Measurements from ENCODE around the gene HASPIN. TPM values are rescaled to one million over a fixed set of nuclear protein-coding genes. Genes with fewer than 3 reads are reported as not detected.

Gene HASPIN
- total RNA-seq, 2 donors from 2014 or later: 14.7 to 24.6 TPM

- no peak overlapping the region for H3K9ac ChIP-seq (ENCODE audit: extremely low read depth, low read length, poor library complexity, severe bottlenecking)
- peaks cover 37% of the 10 kb centered on the region for H3K27me3 ChIP-seq (ENCODE audit: control insufficient read depth, insufficient read depth, low read length, poor library complexity, severe bottlenecking)
- 94 to 96% methylated on average over 5 to 9 of the region's 9 CpGs for WGBS, 2 experiments (ENCODE audit: insufficient coverage in 1 of 2, insufficient read length in 1 of 2)
- Mint-ChIP-seq H3K27ac (no peak overlapping the region), H3K36me3 (ENCODE audit: low read depth) (no peaks in the 10 kb centered on the region), H3K4me3 (no peak overlapping the region), H3K4me1 (no peaks in the 10 kb centered on the region), H3K27me3 (ENCODE audit: insufficient read depth) (peaks cover 40% of the 10 kb centered on the region), H3K9me3 (peaks cover 3% of the 10 kb centered on the region)
- DNase-seq: peak; percentile 80
- H3K4me1 ChIP-seq (ENCODE audit: control insufficient read depth, insufficient read depth, low read length): no peaks in the 10 kb centered on the region
- peak; percentile 16 for TF ChIP-seq CTCF (conservative IDR thresholded peaks at IDR 0.05)
- no peak overlapping the region for H3K27ac ChIP-seq (ENCODE audit: low read depth, low read length)
- no peaks in the 10 kb centered on the region for H3K9me3 ChIP-seq (ENCODE audit: control insufficient read depth, low read length)
- no peak overlapping the region for H3K4me3 ChIP-seq (ENCODE audit: low read length)
- H3K36me3 ChIP-seq (ENCODE audit: control insufficient read depth, insufficient read depth, low read length): no peaks in the 10 kb centered on the region
These were observed 31.4 kb upstream of the HASPIN start for GRCh38 chr17:3692346-3692745.

DNA sequence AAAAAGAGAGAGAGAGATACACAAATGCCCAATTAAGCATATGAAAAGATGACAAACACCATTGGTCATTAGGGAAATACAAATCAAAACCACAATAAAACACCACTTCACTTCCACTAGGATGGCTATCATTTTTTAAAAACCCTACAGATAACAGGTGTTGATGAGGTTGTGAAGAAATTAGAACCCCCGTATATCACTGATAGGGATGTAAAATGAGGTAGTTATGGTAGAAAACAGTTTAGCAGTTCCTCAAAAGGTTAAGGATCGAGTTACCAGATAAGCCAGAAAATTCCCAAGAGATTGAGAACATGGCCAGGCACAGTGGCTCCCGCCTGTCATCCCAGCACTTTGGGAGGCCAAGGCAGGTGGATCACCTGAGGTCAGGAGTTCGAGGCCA, 30.6 kb upstream of the HASPIN start:
- no peak for TF ChIP-seq CTCF (conservative IDR thresholded peaks at IDR 0.05)
- H3K36me3 Mint-ChIP-seq (ENCODE audit: low read depth): no peaks in the 10 kb centered on the region
- H3K4me3 Mint-ChIP-seq: no peak overlapping the region
- H3K36me3 ChIP-seq (ENCODE audit: control insufficient read depth, insufficient read depth, low read length): no peaks in the 10 kb centered on the region
- H3K9me3 ChIP-seq (ENCODE audit: control insufficient read depth, low read length): peaks cover 4% of the 10 kb centered on the region
- no peak overlapping the region for H3K27ac Mint-ChIP-seq
- no peak overlapping the region for H3K9ac ChIP-seq (ENCODE audit: extremely low read depth, low read length, poor library complexity, severe bottlenecking)
- H3K4me3 ChIP-seq (ENCODE audit: low read length): no peak overlapping the region
- DNase-seq: no peak
- peaks cover 48% of the 10 kb centered on the region for H3K27me3 Mint-ChIP-seq (ENCODE audit: insufficient read depth)
- 82 to 85% methylated on average over 4 of the region's 4 CpGs for WGBS, 2 experiments (ENCODE audit: insufficient coverage in 1 of 2, insufficient read length in 1 of 2)
- H3K27ac ChIP-seq (ENCODE audit: low read depth, low read length): no peak overlapping the region
- no peaks in the 10 kb centered on the region for H3K4me1 ChIP-seq (ENCODE audit: control insufficient read depth, insufficient read depth, low read length)
- H3K4me1 Mint-ChIP-seq: no peaks in the 10 kb centered on the region
- H3K9me3 Mint-ChIP-seq: peaks cover 7% of the 10 kb centered on the region
- H3K27me3 ChIP-seq (ENCODE audit: control insufficient read depth, insufficient read depth, low read length, poor library complexity, severe bottlenecking): peaks cover 45% of the 10 kb centered on the region

DNA sequence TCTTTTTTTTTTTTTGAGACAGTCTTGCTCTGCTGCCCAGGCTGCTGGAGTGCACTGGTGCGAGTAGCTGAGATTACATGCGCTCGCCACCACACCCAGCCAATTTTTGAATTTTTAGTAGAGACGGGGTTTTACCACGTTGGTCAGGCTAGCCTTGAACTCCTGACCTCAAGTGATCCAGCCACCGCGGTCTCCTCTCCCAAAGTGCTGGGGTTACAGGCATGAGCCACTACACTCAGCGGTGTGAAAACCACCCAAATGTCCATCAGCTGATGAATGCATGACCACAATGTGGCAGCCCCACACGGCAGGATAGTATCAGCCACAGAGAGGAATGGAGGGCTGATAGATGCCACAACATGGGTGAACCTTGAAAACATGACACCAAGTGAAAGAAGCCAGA, 29.9 kb upstream of the HASPIN start:
- Mint-ChIP-seq H3K9me3 (peaks cover 11% of the 10 kb centered on the region), H3K4me3 (no peak overlapping the region), H3K4me1 (no peaks in the 10 kb centered on the region), H3K27me3 (ENCODE audit: insufficient read depth) (peaks cover 55% of the 10 kb centered on the region), H3K36me3 (ENCODE audit: low read depth) (no peaks in the 10 kb centered on the region), H3K27ac (no peak overlapping the region)
- TF ChIP-seq CTCF (conservative IDR thresholded peaks at IDR 0.05): no peak
- H3K4me1 ChIP-seq (ENCODE audit: control insufficient read depth, insufficient read depth, low read length): no peaks in the 10 kb centered on the region
- peaks cover 8% of the 10 kb centered on the region for H3K9me3 ChIP-seq (ENCODE audit: control insufficient read depth, low read length)
- 88 to 95% methylated on average over 8 to 9 of the region's 9 CpGs for WGBS, 2 experiments (ENCODE audit: insufficient coverage in 1 of 2, insufficient read length in 1 of 2)
- H3K9ac ChIP-seq (ENCODE audit: extremely low read depth, low read length, poor library complexity, severe bottlenecking): no peak overlapping the region
- DNase-seq: no peak
- peaks cover 50% of the 10 kb centered on the region for H3K27me3 ChIP-seq (ENCODE audit: control insufficient read depth, insufficient read depth, low read length, poor library complexity, severe bottlenecking)
- H3K27ac ChIP-seq (ENCODE audit: low read depth, low read length): no peak overlapping the region
- H3K36me3 ChIP-seq (ENCODE audit: control insufficient read depth, insufficient read depth, low read length): no peaks in the 10 kb centered on the region
- H3K4me3 ChIP-seq (ENCODE audit: low read length): no peak overlapping the region

Data from endodermal cell (in vitro differentiated cells).